Panc1 (cell line): ENCODE measurements around the gene EPHA6. TPM values are rescaled to one million over a fixed set of nuclear protein-coding genes. Genes with fewer than 3 reads are reported as not detected.

Experiments
- ATAC-seq: fragments of 200-7000 bp; cut with Tn5 transposase; 2 replicates; pipeline ENCODE4 v1.9.1; 2020; ENCODE audit warnings: mild to moderate bottlenecking, moderate library complexity
- BruUV-seq: library from RNA; stranded (reverse); fragments of 400-500 nt; replicated peaks from 2 replicates; lab custom pipeline; 2021; lab: Mats Ljungman, UMichigan
- CTCF ChIA-PET: fragments of 300-600 bp; sonication (Branson Sonifier 250); formaldehyde crosslinking; loops from one replicate; lab custom pipeline; 2022; ENCODE audit warnings: antibody characterized with exemption; lab: Charles Lee
- POLR2A ChIA-PET: fragments of 300-600 bp; sonication (Branson Sonifier 250); formaldehyde crosslinking; loops from one replicate; lab custom pipeline; 2022; ENCODE audit warnings: antibody characterized with exemption; lab: Charles Lee
- DNase-seq: peaks from one replicate; pipeline ENCODE4 v3.0.0-alpha.2; 2010; ENCODE audit warnings: low read depth, low spot score
- H3K27ac ChIP-seq: 2 replicates; pipeline ENCODE4 v1.5.1; 2011; ENCODE audit warnings: mild to moderate bottlenecking, low read length, inconsistent platforms
- H3K27me3 ChIP-seq: fragments of 200-500 bp; sonication (Bioruptor generic); 2 replicates; pipeline ENCODE4 v1.6.0; 2014; ENCODE audit warnings: low read length, inconsistent platforms; ENCODE audit not compliant: control insufficient read depth, insufficient read depth
- H3K36me3 ChIP-seq: fragments of 200-500 bp; sonication (Bioruptor generic); 2 replicates; pipeline ENCODE4 v1.5.1; 2014; ENCODE audit warnings: inconsistent platforms, mild to moderate bottlenecking, low read length, moderate library complexity; ENCODE audit not compliant: control insufficient read depth, insufficient read depth
- H3K4me1 ChIP-seq: 2 replicates; pipeline ENCODE4 v1.5.1; 2011; ENCODE audit warnings: inconsistent platforms, mild to moderate bottlenecking, low read length, moderate library complexity; ENCODE audit not compliant: control insufficient read depth, insufficient read depth
- H3K4me3 ChIP-seq, 2 experiments: 2 replicates each; pipeline ENCODE4 v1.5.1; 2011 to 2012; ENCODE audit warnings: low read depth in 2 of 2, low read length in 2 of 2, mild to moderate bottlenecking in 2 of 2, inconsistent platforms in 1 of 2, moderate library complexity in 1 of 2
- H3K9me3 ChIP-seq: fragments of 200-500 bp; sonication (Bioruptor generic); 2 replicates; pipeline ENCODE4 v1.5.1; 2014; ENCODE audit warnings: low read depth, mild to moderate bottlenecking, inconsistent platforms, low read length, moderate library complexity; ENCODE audit not compliant: control insufficient read depth, insufficient read depth
- POLR2AphosphoS5 ChIP-seq: IDR thresholded peaks from 2 replicates; pipeline ENCODE4 v1.6.1; 2012; ENCODE audit warnings: mild to moderate bottlenecking, low read depth, low read length, moderate library complexity
- SIN3A ChIP-seq: IDR thresholded peaks from 2 replicates; pipeline ENCODE4 v1.6.1; 2012; ENCODE audit warnings: low read depth, mild to moderate bottlenecking, low read length, moderate library complexity, borderline replicate concordance; ENCODE audit not compliant: insufficient read depth
- TCF7L2 ChIP-seq: IDR thresholded peaks from 2 replicates; pipeline ENCODE4 v1.6.1; 2011; ENCODE audit warnings: mild to moderate bottlenecking, low read depth, low read length, inconsistent platforms
- in situ Hi-C: cut with HindIII; loops from 2 replicates; pipeline ENCODE4 v1.10.0; 2016; ENCODE audit warnings: low sequenced_read_pairs, low pct_unique_long_range_greater_than_20kb
- intact Hi-C: fragments of 100-400 bp; cut with micrococcal nuclease; formaldehyde crosslinking; loops from one replicate; pipeline ENCODE4 v1.10.0; 2022; ENCODE audit not compliant: unreplicated experiment
- total RNA-seq: library from RNA; stranded (reverse); gene quantifications from one replicate; pipeline ENCODE4 v1.2.1, GENCODE V29; 2021; ENCODE audit not compliant: unreplicated experiment
- TF ChIP-seq, protein P1 (sequence below), 2 experiments: IDR thresholded peaks; 2 replicates each; pipeline ENCODE4 v1.6.1; 2011 to 2012; ENCODE audit warnings: low read depth in 2 of 2, control low read depth in 1 of 2, low read length in 1 of 2, mild to moderate bottlenecking in 1 of 2, moderate library complexity in 1 of 2; ENCODE audit not compliant: insufficient read depth in 1 of 2
- TF ChIP-seq, protein P2 (sequence below): fragments of 450-650 bp; IDR thresholded peaks from 2 replicates; pipeline ENCODE4 v1.5.1; 2017; ENCODE audit warnings: mild to moderate bottlenecking

EPHA6 gene
- total RNA-seq, 1 experiment from 2014 or later: 0.57 TPM

DNA sequence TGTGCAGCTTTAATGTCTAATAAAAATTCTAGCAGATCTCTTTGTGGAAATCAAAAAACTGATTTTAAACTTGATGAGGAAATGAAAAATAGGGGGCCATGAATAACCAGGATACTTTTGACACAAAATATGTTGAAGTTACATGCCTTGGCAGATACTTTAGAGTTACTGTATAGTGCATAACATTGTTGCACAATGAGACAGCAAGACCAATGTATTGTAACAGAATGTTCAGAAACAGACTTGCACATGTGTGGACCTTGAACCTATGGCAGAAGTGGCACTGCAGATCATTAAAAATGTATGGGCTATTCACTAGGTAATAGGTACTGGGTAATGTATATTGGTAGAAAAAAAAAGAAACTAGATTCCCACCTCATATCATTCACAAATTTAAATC is 607.2 kb downstream of the EPHA6 start:
- intact Hi-C loops (no loop called here), in situ Hi-C loops (no loop called here)
- Histone ChIP-seq H3K4me1 (no peaks in the 10 kb centered on the region), H3K9me3 (no peaks in the 10 kb centered on the region; the same call in 1 of the 2 replicates), H3K27ac (no peak overlapping the region), H3K4me3 (no peak overlapping the region), H3K27me3 (no peaks in the 10 kb centered on the region), H3K36me3 (no peaks in the 10 kb centered on the region)
- POLR2A ChIA-PET: no interaction called here
- no TSS peak for BruUV-seq
- no peak for ATAC-seq
- no peak for TF ChIP-seq SIN3A
- TF ChIP-seq, protein P1, sequence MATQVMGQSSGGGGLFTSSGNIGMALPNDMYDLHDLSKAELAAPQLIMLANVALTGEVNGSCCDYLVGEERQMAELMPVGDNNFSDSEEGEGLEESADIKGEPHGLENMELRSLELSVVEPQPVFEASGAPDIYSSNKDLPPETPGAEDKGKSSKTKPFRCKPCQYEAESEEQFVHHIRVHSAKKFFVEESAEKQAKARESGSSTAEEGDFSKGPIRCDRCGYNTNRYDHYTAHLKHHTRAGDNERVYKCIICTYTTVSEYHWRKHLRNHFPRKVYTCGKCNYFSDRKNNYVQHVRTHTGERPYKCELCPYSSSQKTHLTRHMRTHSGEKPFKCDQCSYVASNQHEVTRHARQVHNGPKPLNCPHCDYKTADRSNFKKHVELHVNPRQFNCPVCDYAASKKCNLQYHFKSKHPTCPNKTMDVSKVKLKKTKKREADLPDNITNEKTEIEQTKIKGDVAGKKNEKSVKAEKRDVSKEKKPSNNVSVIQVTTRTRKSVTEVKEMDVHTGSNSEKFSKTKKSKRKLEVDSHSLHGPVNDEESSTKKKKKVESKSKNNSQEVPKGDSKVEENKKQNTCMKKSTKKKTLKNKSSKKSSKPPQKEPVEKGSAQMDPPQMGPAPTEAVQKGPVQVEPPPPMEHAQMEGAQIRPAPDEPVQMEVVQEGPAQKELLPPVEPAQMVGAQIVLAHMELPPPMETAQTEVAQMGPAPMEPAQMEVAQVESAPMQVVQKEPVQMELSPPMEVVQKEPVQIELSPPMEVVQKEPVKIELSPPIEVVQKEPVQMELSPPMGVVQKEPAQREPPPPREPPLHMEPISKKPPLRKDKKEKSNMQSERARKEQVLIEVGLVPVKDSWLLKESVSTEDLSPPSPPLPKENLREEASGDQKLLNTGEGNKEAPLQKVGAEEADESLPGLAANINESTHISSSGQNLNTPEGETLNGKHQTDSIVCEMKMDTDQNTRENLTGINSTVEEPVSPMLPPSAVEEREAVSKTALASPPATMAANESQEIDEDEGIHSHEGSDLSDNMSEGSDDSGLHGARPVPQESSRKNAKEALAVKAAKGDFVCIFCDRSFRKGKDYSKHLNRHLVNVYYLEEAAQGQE (IDR thresholded peaks at IDR 0.05; ENCODE audit: insufficient read depth in 1 of 2, low read depth in 2 of 2, low read length in 1 of 2): no peak
- TF ChIP-seq, protein P2, sequence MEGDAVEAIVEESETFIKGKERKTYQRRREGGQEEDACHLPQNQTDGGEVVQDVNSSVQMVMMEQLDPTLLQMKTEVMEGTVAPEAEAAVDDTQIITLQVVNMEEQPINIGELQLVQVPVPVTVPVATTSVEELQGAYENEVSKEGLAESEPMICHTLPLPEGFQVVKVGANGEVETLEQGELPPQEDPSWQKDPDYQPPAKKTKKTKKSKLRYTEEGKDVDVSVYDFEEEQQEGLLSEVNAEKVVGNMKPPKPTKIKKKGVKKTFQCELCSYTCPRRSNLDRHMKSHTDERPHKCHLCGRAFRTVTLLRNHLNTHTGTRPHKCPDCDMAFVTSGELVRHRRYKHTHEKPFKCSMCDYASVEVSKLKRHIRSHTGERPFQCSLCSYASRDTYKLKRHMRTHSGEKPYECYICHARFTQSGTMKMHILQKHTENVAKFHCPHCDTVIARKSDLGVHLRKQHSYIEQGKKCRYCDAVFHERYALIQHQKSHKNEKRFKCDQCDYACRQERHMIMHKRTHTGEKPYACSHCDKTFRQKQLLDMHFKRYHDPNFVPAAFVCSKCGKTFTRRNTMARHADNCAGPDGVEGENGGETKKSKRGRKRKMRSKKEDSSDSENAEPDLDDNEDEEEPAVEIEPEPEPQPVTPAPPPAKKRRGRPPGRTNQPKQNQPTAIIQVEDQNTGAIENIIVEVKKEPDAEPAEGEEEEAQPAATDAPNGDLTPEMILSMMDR: no peak
- TF ChIP-seq POLR2AphosphoS5: no peak
- no peak for TF ChIP-seq TCF7L2
- no peak for DNase-seq
- CTCF ChIA-PET: no interaction called here

DNA sequence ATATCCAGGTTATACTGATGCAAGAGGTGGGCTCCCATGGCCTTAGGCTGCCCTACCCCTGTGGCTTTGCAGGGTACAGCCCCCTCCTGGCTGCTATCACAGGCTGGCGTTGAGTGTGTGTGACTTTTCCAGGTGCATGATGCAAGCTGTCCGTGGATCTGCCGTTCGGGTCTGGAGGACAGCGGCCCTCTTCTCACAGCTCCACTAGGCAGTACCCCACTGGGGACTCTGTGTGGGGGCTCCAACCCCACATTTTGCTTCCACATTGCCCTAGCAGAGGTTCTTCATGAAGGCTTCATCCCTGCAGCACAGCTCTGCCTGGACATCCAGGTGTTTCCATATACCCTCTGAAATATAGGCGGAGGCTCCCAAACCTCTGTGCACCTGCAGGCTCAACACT is 610.6 kb downstream of the EPHA6 start:
- ChIA-PET POLR2A (no interaction called here), CTCF (no interaction called here)
- Histone ChIP-seq H3K27ac (no peak overlapping the region), H3K9me3 (no peaks in the 10 kb centered on the region; the same call in 1 of the 2 replicates), H3K27me3 (no peaks in the 10 kb centered on the region), H3K36me3 (no peaks in the 10 kb centered on the region), H3K4me3 (no peak overlapping the region), H3K4me1 (no peaks in the 10 kb centered on the region)
- TF ChIP-seq, protein P1 (IDR thresholded peaks at IDR 0.05; ENCODE audit: insufficient read depth in 1 of 2, low read depth in 2 of 2, low read length in 1 of 2): no peak
- TF ChIP-seq TCF7L2 (no peak), POLR2AphosphoS5 (no peak), SIN3A (no peak)
- TF ChIP-seq, protein P2: no peak
- no TSS peak for BruUV-seq
- intact Hi-C loops: no loop called here
- in situ Hi-C loops: no loop called here
- ATAC-seq (no peak), DNase-seq (no peak)
